Fibroblast of the conjunctiva (primary cell): ENCODE measurements around the gene TMEM9B.
A peak's percentile ranks its signal among the peaks of the same experiment; 100 is the strongest.
"Not testable (repeated sequence)": the region's sequence is repeated elsewhere in the genome, so short reads cannot be mapped to it uniquely, and the experiment has no call there.

Experiments
- DNase-seq: peaks from one replicate; pipeline ENCODE4 v3.0.0-alpha.2; 2010; ENCODE audit warnings: low read depth

TMEM9B gene

DNA sequence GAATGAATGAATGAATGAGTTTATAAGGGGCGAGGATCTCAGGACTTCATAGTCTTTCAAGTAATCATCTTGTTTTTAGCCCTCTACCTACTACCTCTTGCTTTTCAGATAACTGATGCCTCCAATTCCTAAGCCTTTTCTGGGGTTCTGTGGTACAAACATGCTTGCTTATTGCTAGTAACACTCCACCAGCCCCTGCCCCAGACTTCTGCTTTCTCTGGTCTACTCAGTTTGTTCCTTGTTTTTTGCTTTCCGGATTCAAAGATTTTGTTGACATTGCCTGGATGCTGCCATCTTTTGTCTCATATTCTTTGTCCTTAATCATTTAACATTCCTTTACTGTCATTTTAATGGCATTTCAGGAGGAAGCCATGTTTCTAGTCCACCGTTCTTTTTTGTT is 8.9 kb upstream of the TMEM9B start:
- DNase-seq, result no peak

GRCh38 chr11:8971924-8972316 is 7.7 kb upstream of the TMEM9B start:
- no peak for DNase-seq

DNA sequence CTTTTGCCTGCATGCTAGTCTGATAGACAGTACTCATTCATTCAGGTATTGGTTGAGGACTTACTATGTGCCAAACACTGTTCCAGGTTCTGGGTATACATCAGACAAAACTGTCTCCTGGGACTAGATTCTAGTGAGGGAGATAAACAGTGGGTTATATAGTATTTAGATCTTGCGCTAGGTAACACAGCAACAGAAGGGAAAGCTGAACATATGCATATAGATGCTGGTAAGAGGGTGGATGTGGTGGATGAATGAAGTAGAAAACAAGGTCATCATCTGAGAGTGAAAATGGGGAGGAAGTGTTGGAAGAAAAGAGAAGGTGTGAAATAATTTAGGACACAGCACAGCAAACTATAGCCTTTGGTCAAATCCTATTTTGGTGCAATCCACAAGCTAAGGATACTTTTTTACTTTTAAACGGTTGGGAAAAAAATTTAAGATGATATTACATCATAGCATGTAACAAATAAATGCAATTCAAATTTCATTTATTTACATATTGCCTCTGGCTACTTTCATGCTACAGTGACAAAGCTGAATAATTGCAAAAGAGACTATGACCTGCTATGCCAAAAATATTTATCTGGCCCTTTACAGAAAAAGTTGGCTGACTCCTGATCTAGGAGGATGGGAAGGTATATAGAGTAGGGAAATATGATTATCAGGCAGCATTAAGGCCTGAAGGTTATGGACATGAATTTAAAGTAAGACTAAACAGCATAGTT is 7.1 kb upstream of the TMEM9B start:
- no peak for DNase-seq

GRCh38 chr11:8967184-8967583 is 2.9 kb upstream of the TMEM9B start:
- DNase-seq, result no peak

- DNase-seq, result peak; percentile 32
Measured at GRCh38 chr11:8963569-8964323, 496 bp downstream of the TMEM9B start.

GRCh38 chr11:8962841-8963240 is 1.4 kb downstream of the TMEM9B start:
- no peak for DNase-seq

DNA sequence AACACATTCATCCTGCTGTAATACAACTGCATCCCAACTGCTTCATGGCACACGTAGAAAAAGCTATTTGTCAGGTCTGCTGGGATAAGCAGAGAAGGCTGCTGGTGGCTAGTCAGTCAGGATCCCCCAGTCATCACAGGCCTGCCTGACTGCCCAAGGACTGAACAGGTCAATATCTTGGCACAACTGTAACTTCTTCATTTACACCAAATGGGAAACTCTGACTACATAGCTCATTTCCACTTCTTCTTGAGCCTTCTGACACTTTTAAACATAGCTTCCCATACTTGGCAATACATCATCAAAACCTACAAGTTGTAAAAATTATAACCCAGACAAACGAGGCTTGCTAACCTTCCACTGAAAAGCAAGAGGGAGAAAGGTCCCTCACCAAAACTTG is 2.8 kb downstream of the TMEM9B start:
- DNase-seq, result no peak

DNA sequence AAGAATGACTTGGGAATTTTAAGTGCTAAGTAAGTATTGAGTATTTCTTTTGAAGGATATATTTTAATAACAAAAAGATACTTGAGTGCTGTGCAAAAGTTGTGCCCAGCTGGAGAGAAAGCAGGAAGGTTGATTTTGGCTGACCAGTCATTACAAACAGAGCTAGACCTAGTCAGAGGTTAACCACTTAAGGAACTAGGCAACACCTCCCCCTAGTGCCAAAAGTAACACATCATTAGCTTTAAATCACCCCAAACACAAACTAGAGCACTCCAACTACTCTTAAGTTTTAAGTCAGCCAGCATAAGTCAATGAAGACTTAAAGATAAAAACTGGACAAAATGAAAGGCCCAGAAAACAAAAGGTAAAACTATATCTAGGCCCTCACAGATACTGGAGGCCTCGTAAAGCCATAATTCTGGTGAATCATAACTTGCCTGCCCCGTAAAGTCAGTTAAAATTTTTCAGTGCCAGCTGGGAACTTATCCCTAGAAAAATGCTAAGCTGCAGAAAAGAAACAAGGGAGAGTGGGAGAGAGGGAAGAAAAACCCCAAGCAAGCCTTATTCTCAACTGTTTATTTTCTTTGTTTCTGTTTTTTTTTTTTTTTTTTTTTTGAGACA is 4.6 kb downstream of the TMEM9B start:
- DNase-seq, result peak; percentile 83

DNA sequence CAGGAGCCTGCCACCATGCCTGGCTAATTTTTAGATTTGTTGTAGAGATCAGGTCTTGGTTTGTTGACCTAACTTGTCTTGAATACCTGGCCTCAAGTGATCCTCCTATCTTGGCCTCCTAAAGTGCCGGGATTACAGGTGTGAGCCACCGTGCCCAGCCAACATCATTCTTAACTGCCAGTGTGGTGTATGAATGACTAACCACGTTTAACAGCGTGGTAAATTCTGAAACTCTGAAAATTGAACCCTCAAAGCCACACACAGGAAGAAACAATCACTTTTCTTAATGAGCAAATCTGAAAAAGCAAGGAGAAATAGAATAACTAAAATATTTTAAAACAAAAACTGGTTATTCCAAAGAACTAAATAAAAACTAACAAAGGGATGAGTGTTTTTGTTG is 7.4 kb downstream of the TMEM9B start:
- DNase-seq, result no peak

DNA sequence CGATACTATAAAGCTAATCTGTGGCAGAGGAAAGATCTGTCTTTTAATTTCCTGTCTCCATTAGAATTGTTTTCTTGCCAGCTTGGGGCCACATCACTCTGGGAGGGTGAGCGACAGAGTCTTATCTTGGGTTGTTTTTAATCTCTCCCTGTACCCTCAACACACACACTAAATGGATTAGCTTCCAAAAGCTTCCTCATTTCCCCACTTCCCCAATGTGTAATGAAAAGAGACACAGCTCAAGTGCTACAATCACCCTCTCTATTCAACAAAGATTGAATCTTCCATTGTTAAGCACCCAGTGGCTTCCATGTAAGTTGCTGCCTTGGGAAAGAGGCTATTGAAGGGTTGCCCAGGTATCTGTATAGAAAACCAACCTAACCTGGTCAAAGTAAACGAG is 15.4 kb downstream of the TMEM9B start:
- DNase-seq, result no peak

GRCh38 chr11:8947230-8947943 is 16.9 kb downstream of the TMEM9B start:
- no peak for DNase-seq

DNA sequence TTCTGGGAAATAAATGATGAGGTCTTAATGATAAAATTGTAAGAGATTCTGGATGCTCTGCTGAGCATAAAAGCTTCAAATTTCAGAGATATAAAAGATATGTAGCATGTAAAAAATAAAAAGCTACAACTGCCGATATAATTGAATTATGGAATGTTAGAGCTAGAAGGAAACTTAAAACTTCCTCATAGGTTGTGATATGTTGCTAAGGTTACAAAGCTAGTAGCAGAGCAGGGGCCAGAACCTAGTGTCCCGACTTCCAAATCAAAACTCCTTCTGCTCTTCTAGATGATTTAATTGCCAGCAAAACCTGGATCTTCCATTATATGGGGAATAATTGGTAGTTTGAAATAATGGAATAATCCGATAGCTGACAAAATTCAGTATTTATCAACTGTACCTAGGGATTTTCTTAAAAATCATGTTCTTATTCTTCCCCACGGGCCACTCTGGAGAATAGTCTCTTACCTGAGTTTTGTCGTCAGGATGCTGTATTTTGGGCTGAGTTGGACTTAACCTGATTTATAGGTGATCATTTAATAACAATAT is 21.6 kb downstream of the TMEM9B start, which contains the start of gene ASCL3:
ASCL3 (minus strand) TSS at position 499 of the 549 bp plus-strand sequence. CDS start 4,855 bp downstream, outside the sequence.
- DNase-seq, result no peak

GRCh38 chr11:8941341-8942103 is 22.7 kb downstream of the TMEM9B start:
- DNase-seq, result no peak

GRCh38 chr11:8937659-8938058 is 26.6 kb downstream of the TMEM9B start:
- DNase-seq, result no peak

DNA sequence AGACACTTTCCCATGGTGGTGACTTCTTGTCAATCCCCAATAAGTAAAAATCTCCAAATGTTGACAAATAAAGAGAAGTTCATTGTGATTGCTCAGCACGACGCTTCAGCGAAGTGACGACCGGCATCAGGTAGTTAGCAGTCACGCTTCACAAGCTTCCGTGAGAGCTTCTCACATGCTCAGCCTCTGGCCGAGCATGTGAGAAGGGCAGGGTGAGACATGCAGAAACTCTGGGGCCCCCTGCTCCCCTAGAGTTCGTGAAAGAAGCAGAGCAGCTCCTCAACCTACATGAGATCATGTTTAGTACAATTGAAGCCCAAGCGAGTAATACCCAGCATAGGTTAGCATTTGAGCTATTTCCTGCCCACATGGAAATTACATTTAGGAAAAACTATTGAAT is 27.1 kb downstream of the TMEM9B start:
- DNase-seq, result no peak

DNA sequence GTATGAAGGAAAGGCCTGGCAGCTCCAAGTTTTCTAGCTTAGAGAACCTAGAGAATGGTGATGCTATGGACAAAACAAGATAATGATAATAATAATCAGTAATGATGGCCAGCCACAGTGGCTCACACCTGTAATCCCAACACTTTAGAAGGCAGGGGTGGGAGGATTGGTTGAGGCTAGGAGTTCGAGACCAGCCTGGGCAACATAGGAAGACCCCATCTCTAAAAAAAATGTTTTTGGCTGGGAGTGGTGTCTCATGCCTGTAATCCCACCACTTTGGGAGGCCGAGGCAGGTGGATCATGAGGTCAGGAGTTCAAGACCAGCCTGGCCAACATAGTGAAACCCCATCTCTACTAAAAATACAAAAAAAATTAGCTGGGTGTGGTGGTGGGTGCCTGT is 28.5 kb downstream of the TMEM9B start:
- not testable (repeated sequence) for DNase-seq

DNA sequence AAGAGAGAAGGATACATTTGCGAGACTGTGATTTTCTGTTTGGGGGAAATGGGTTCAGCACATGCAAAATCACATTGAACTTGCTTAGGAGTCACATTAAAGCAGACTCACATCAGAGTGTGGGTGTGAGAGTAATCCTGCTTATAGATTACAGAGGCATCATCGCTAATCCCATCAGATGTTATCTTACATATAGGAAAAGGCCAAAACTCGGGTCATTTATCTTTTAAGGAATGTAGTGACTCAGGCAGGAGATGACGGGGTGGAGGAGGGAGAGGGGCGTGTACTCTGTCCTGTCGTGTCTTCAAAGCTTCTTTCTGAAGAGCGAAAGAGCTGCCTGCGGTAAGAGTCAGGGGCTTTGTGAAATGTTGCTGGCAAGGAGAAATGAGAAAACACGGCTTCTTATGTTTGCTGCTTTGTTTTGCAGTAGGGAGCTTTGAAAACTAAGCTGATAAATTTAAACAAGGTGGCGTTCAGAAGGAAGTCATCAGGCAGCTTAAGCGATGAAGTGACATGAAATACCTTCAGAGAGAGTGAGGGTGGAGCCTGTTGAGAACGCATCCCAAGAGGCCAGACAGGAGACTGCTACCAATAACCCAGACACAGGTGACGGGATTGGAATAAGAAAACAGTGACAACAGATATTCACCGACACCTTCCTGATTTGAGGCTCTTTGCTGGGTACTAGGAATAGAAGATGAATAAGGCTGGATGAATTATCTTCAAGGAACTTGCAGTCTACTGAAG is 29.3 kb downstream of the TMEM9B start:
- DNase-seq, result no peak

DNA sequence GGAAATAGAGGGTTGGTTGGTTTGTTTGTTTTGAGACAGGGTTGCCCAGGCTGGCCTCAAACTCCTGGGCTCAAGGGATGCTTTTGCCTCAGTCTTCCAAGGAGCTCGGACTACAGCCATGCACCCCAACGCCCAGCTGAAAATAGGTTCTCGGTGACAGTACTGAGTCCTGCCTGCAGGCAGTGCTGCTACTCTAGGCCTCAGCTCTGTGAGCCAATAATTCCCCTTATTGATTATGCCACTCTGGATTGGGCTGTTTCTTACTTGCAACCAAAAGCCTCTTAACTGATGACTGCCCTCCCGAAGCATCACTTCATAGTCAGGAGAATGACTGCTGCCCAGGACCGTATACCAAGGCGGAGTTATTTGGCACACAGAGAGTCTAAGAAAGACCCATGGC is 30.3 kb downstream of the TMEM9B start:
- DNase-seq, result no peak

DNA sequence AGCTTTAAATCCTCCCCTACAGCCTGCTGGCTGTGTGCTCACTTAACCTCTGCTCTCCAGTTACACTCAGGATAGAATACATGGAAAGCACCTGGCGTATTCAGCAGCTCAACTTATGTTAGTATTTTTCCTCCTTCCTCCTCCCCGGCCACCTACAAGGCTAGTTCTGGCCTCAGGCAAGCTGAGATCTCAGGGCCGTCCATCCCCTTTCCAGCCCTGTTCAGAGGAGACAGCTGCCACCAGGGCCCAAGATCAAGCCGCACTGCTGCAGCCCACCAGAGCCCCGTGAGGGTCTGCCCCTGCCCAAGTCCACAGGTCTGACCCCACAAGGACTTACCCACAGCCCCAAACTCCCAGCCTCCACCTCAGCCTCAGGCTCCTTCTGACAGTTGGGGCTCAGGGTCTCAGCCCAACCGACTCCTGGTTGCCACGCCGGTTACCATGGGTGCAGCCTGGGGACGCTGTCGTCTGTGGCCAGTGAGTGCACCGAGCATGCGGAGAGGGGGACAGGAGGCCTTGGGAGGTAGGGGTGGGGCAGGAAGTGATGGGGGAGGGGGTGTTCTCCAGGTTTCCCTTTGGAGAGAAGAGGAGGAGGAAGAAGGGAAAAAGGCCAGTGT is 31.6 kb downstream of the TMEM9B start, which contains the start of gene C11orf16:
C11orf16 (minus strand) TSS at position 384 of the 617 bp plus-strand sequence. CDS start 639 bp downstream, outside the sequence.
- DNase-seq, result no peak
